Keratinocyte (primary cell): ENCODE data around the gene ROMO1. TPM values are rescaled to one million over a fixed set of nuclear protein-coding genes. Genes with fewer than 3 reads are reported as not detected.

Experiments used
- DNase-seq: peaks from one replicate; pipeline ENCODE4 v3.0.0-alpha.2; 2011; ENCODE audit warnings: low read depth, missing footprints, low spot score
- FAIRE-seq: peaks from 2 replicates; lab custom pipeline; 2011; peaks lifted over from hg19 to GRCh38; lab: Jason Lieb, UNC
- H2AFZ ChIP-seq: 2 replicates; pipeline ENCODE4 v1.6.0; 2012; ENCODE audit warnings: low read length, control low read depth, inconsistent platforms; ENCODE audit not compliant: control insufficient read depth
- H3K27ac ChIP-seq: 2 replicates; pipeline ENCODE4 v1.5.1; 2011; ENCODE audit warnings: low read length; ENCODE audit not compliant: control insufficient read depth, insufficient read depth
- H3K27me3 ChIP-seq: 3 replicates; pipeline ENCODE4 v1.6.0; 2011; ENCODE audit warnings: low read length; ENCODE audit not compliant: control insufficient read depth, insufficient read depth; ENCODE audit errors: extremely low read depth
- H3K36me3 ChIP-seq, 2 experiments: 2 replicates in 1 of 2; 3 replicates in 1 of 2; pipeline ENCODE4 v1.5.1; 2011; ENCODE audit warnings: low read length in 2 of 2, mild to moderate bottlenecking in 1 of 2; ENCODE audit not compliant: control insufficient read depth in 2 of 2, insufficient read depth in 2 of 2; ENCODE audit errors: extremely low read depth in 1 of 2
- H3K4me1 ChIP-seq: 3 replicates; pipeline ENCODE4 v1.5.1; 2011; ENCODE audit warnings: low read length; ENCODE audit not compliant: control insufficient read depth, insufficient read depth; ENCODE audit errors: extremely low read depth
- H3K4me2 ChIP-seq: 3 replicates; pipeline ENCODE4 v1.6.0; 2011; ENCODE audit warnings: low read depth, low read length; ENCODE audit not compliant: control insufficient read depth, insufficient read depth; ENCODE audit errors: extremely low read depth
- H3K4me3 ChIP-seq, 3 experiments: fragments of 200-600 bp in 1 of 3; sonication (generic) in 1 of 3; 2 replicates in 2 of 3; 3 replicates in 1 of 3; pipeline ENCODE4 v1.5.1; 2011 to 2016; ENCODE audit warnings: low read length in 3 of 3, mild to moderate bottlenecking in 3 of 3, control low read depth in 2 of 3, inconsistent platforms in 1 of 3, low read depth in 1 of 3, mixed read lengths in 1 of 3, mixed run types in 1 of 3, moderate library complexity in 1 of 3; ENCODE audit not compliant: control insufficient read depth in 2 of 3, insufficient read depth in 2 of 3; ENCODE audit errors: extremely low read depth in 1 of 3
- H3K79me2 ChIP-seq: 2 replicates; pipeline ENCODE4 v1.6.0; 2012; ENCODE audit warnings: low read length; ENCODE audit not compliant: control insufficient read depth, insufficient read depth
- H3K9ac ChIP-seq: 3 replicates; pipeline ENCODE4 v1.6.0; 2011; ENCODE audit warnings: low read length; ENCODE audit not compliant: control insufficient read depth, insufficient read depth; ENCODE audit errors: extremely low read depth
- H3K9me1 ChIP-seq: 3 replicates; pipeline ENCODE4 v1.6.0; 2011; ENCODE audit warnings: low read length; ENCODE audit not compliant: control insufficient read depth, insufficient read depth; ENCODE audit errors: extremely low read depth
- H3K9me3 ChIP-seq: 2 replicates; pipeline ENCODE4 v1.5.1; 2012; ENCODE audit warnings: low read depth, low read length; ENCODE audit not compliant: control insufficient read depth
- H4K20me1 ChIP-seq: 3 replicates; pipeline ENCODE4 v1.6.0; 2011; ENCODE audit warnings: low read length; ENCODE audit not compliant: control insufficient read depth, insufficient read depth; ENCODE audit errors: extremely low read depth
- CTCF ChIP-seq, 3 experiments: IDR thresholded peaks in 1 of 3; conservative IDR thresholded peaks in 1 of 3; optimal IDR thresholded peaks in 1 of 3; 2 replicates in 2 of 3; 3 replicates in 1 of 3; pipeline versions ENCODE3 to v1.5.1; 2011; ENCODE audit warnings: low read length in 3 of 3, mild to moderate bottlenecking in 3 of 3, moderate library complexity in 2 of 3, control low read depth in 1 of 3, inconsistent platforms in 1 of 3; ENCODE audit not compliant: insufficient read depth in 2 of 3; ENCODE audit errors: extremely low read depth in 1 of 3
- EZH2 ChIP-seq: IDR thresholded peaks from one replicate; pipeline ENCODE4 v1.6.1; 2012; ENCODE audit warnings: inconsistent platforms, mild to moderate bottlenecking, low read length, moderate library complexity
- dilution Hi-C: fragments of 300-500 bp; cut with MboI; formaldehyde crosslinking; loops from one replicate; pipeline ENCODE4 v1.7.0; 2020; ENCODE audit warnings: low sequenced_read_pairs; ENCODE audit not compliant: extremely low pct_ligation_motif_present
- polyA plus RNA-seq, 5 experiments: library from polyadenylated mRNA; depleted of rRNA in 3 of 5; stranded (reverse) in 3 of 5; stranded (forward) in 1 of 5; unstranded in 1 of 5; fragments of >200 nt; gene quantifications; 1 replicate in 1 of 5; 2 replicates in 3 of 5; 3 replicates in 1 of 5; pipeline versions ENCODE4 v1.2.1 to v1.2.3, GENCODE V29; 2011 to 2012; ENCODE audit warnings: missing spikeins in 2 of 5, low read depth in 1 of 5, low replicate concordance in 1 of 5

ROMO1 gene
- polyA plus RNA-seq, 1 donor (not counting 4 experiments of a cell fraction or from before 2014, with no cell fraction given), result 195 TPM

GRCh38 chr20:35661908-35662307 is 37.3 kb upstream of the ROMO1 start:
- TF ChIP-seq EZH2 (no peak), CTCF (optimal IDR thresholded peaks at IDR 0.05 in 1 of 3, IDR thresholded peaks at IDR 0.05 in 1 of 3, conservative IDR thresholded peaks at IDR 0.05 in 1 of 3; ENCODE audit: extremely low read depth in 1 of 3, insufficient read depth in 2 of 3, low read length in 3 of 3) (no peak)
- DNase-seq, result no peak
- Histone ChIP-seq H3K9me1 (no peaks in the 10 kb centered on the region), H3K36me3 (no peaks in the 10 kb centered on the region), H3K9ac (peak overlapping the region; percentile 39), H3K4me3 (peak overlapping the region; percentile 77 to 89 (median 77)), H2AFZ (no peak overlapping the region), H3K4me1 (peaks cover 36% of the 10 kb centered on the region), H3K27me3 (no peaks in the 10 kb centered on the region), H3K27ac (peak overlapping the region; percentile 54), H3K4me2 (peak overlapping the region; percentile 99), H3K9me3 (no peaks in the 10 kb centered on the region), H3K79me2 (peaks cover 77% of the 10 kb centered on the region), H4K20me1 (peaks cover 30% of the 10 kb centered on the region)
- dilution Hi-C loops, result no loop called here
- FAIRE-seq, result no peak

GRCh38 chr20:35662551-35662950 is 36.7 kb upstream of the ROMO1 start:
- dilution Hi-C loops, result no loop called here
- FAIRE-seq, result no peak

More at GRCh38 chr20:35662551-35662950, 36.7 kb upstream of the ROMO1 start:
- no peak for DNase-seq
- Histone ChIP-seq H3K27me3 (no peaks in the 10 kb centered on the region), H2AFZ (no peak overlapping the region), H4K20me1 (peaks cover 28% of the 10 kb centered on the region), H3K9me3 (no peaks in the 10 kb centered on the region), H3K4me2 (peak overlapping the region; percentile 99), H3K9me1 (no peaks in the 10 kb centered on the region), H3K79me2 (peaks cover 71% of the 10 kb centered on the region), H3K9ac (peak overlapping the region; percentile 96), H3K4me3 (peak overlapping the region; percentile 77 to 89 (median 77)), H3K27ac (peak overlapping the region; percentile 92), H3K36me3 (no peaks in the 10 kb centered on the region), H3K4me1 (peaks cover 36% of the 10 kb centered on the region)
- TF ChIP-seq EZH2, result no peak
- TF ChIP-seq CTCF (optimal IDR thresholded peaks at IDR 0.05 in 1 of 3, IDR thresholded peaks at IDR 0.05 in 1 of 3, conservative IDR thresholded peaks at IDR 0.05 in 1 of 3; ENCODE audit: extremely low read depth in 1 of 3, insufficient read depth in 2 of 3, low read length in 3 of 3), result no peak
